NCI-H524 (cell line): ENCODE results near the gene PCNX1.

Experiments
- DNase-seq, 2 experiments: peaks; one replicate each; lab custom pipeline; 2025; lab: John Stamatoyannopoulos, UW

The PCNX1 gene

GRCh38 chr14:70957710-70958109 lies 50.5 kb downstream of the PCNX1 start:
- DNase-seq = no peak

- no peak for DNase-seq
These were observed 55.7 kb downstream of the PCNX1 start for GRCh38 chr14:70962935-70963334.

- DNase-seq = no peak
These were observed 57.2 kb downstream of the PCNX1 start for GRCh38 chr14:70964492-70964891.

GRCh38 chr14:70971560-70971959 lies 64.3 kb downstream of the PCNX1 start:
- no peak for DNase-seq

GRCh38 chr14:70972107-70972976 lies 65.1 kb downstream of the PCNX1 start:
- peak; percentile 80 to 86 for DNase-seq

GRCh38 chr14:70976591-70976990 lies 69.3 kb downstream of the PCNX1 start:
- no peak for DNase-seq

GRCh38 chr14:70981000-70981952 lies 74.0 kb downstream of the PCNX1 start:
- no peak for DNase-seq

- no peak for DNase-seq
These were observed 74.9 kb downstream of the PCNX1 start for GRCh38 chr14:70982200-70982599.

- DNase-seq = no peak
These were observed 79.8 kb downstream of the PCNX1 start for GRCh38 chr14:70987041-70987440.

GRCh38 chr14:70988452-70988851 lies 81.2 kb downstream of the PCNX1 start:
- no peak for DNase-seq

GRCh38 chr14:70993931-70994330 lies 86.7 kb downstream of the PCNX1 start:
- DNase-seq = no peak

- DNase-seq = no peak
These were observed 88.0 kb downstream of the PCNX1 start for GRCh38 chr14:70995211-70995610.

GRCh38 chr14:70995671-70996070 lies 88.4 kb downstream of the PCNX1 start:
- DNase-seq = no peak

- DNase-seq = no peak
These were observed 91.9 kb downstream of the PCNX1 start for GRCh38 chr14:70999117-70999516.

GRCh38 chr14:71000091-71000490 lies 92.8 kb downstream of the PCNX1 start:
- DNase-seq = no peak

GRCh38 chr14:71001742-71002141 lies 94.5 kb downstream of the PCNX1 start:
- DNase-seq = no peak

GRCh38 chr14:71003156-71003555 lies 95.9 kb downstream of the PCNX1 start:
- no peak for DNase-seq

- no peak for DNase-seq
These were observed 97.2 kb downstream of the PCNX1 start for GRCh38 chr14:71004481-71004880.

GRCh38 chr14:71005076-71005475 lies 97.8 kb downstream of the PCNX1 start:
- no peak for DNase-seq

- no peak for DNase-seq
These were observed 98.9 kb downstream of the PCNX1 start for GRCh38 chr14:71006200-71006563.

- DNase-seq = no peak
These were observed 104.2 kb downstream of the PCNX1 start for GRCh38 chr14:71011479-71011878.

GRCh38 chr14:71012888-71013287 lies 105.6 kb downstream of the PCNX1 start:
- DNase-seq = no peak
